ENCODE results near the gene CFAP74. TPM values are rescaled to one million over a fixed set of nuclear protein-coding genes. Genes with fewer than 3 reads are reported as not detected.

The CFAP74 gene
- total RNA-seq, 1 experiment from 2014 or later, result not detected

GRCh38 chr1:1903224-1903623, 100.4 kb downstream of the CFAP74 start:
- no peak for DNase-seq (ENCODE audit: low spot score)
- ChIA-PET POLR2A (ENCODE audit: low non-redundant PET) (no interaction called here), CTCF (no interaction called here)
- Histone ChIP-seq H3K4me1 (ENCODE audit: insufficient read depth, low read length, poor library complexity, severe bottlenecking) (peaks cover 5% of the 10 kb centered on the region), H3K4me3 (ENCODE audit: low read depth, low read length, poor library complexity, severe bottlenecking) (no peak overlapping the region), H3K27me3 (replicated peaks; ENCODE audit: insufficient read depth, low read depth, low read length, poor library complexity) (no peaks in the 10 kb centered on the region), H3K36me3 (ENCODE audit: insufficient read depth, low read length, poor library complexity, severe bottlenecking) (no peaks in the 10 kb centered on the region), H3K27ac (ENCODE audit: low read depth, low read length, poor library complexity, severe bottlenecking) (no peak overlapping the region), H3K9me3 (ENCODE audit: low read depth, low read length, poor library complexity, severe bottlenecking) (no peaks in the 10 kb centered on the region)
- BruUV-seq (replicated peaks), result no TSS peak
- TF ChIP-seq CTCF (conservative IDR thresholded peaks at IDR 0.05; ENCODE audit: low read depth, low read length) (no peak), EZH2 (IDR thresholded peaks at IDR 0.05; ENCODE audit: borderline replicate concordance, low read depth, low read length, poor library complexity, severe bottlenecking) (no peak)
- intact Hi-C loops (cut with micrococcal nuclease; ENCODE audit: unreplicated experiment), result no loop called here

GRCh38 chr1:1901641-1902294, 101.8 kb downstream of the CFAP74 start:
- no peaks in the 10 kb centered on the region for H3K9me3 ChIP-seq (ENCODE audit: low read depth, low read length, poor library complexity, severe bottlenecking)
- intact Hi-C loops (cut with micrococcal nuclease; ENCODE audit: unreplicated experiment), result no loop called here
- no TSS peak for BruUV-seq (replicated peaks)

GRCh38 chr1:1900883-1901640, 102.5 kb downstream of the CFAP74 start:
- intact Hi-C loops (cut with micrococcal nuclease; ENCODE audit: unreplicated experiment), result no loop called here
- DNase-seq (ENCODE audit: low spot score), result no peak
- POLR2A ChIA-PET (ENCODE audit: low non-redundant PET), result interaction anchor here (0.7 kb wide), 1 partner anchor 25 kb away, joined by 6 read pairs; no protein-coding TSS in a partner anchor
- H3K4me3 ChIP-seq (ENCODE audit: low read depth, low read length, poor library complexity, severe bottlenecking), result no peak overlapping the region
- no peaks in the 10 kb centered on the region for H3K9me3 ChIP-seq (ENCODE audit: low read depth, low read length, poor library complexity, severe bottlenecking)
- H3K27me3 ChIP-seq (replicated peaks; ENCODE audit: insufficient read depth, low read depth, low read length, poor library complexity), result no peaks in the 10 kb centered on the region
- CTCF ChIA-PET, result no interaction called here
- no peak for TF ChIP-seq CTCF (conservative IDR thresholded peaks at IDR 0.05; ENCODE audit: low read depth, low read length)
- TF ChIP-seq EZH2 (IDR thresholded peaks at IDR 0.05; ENCODE audit: borderline replicate concordance, low read depth, low read length, poor library complexity, severe bottlenecking), result no peak
- BruUV-seq (replicated peaks), result no TSS peak
- no peaks in the 10 kb centered on the region for H3K36me3 ChIP-seq (ENCODE audit: insufficient read depth, low read length, poor library complexity, severe bottlenecking)
- H3K27ac ChIP-seq (ENCODE audit: low read depth, low read length, poor library complexity, severe bottlenecking), result no peak overlapping the region
- H3K4me1 ChIP-seq (ENCODE audit: insufficient read depth, low read length, poor library complexity, severe bottlenecking), result peaks cover 3% of the 10 kb centered on the region

More at GRCh38 chr1:1901641-1902294, 101.8 kb downstream of the CFAP74 start:
- ChIA-PET POLR2A (ENCODE audit: low non-redundant PET) (interaction anchor here (0.7 kb wide), 1 partner anchor 26 kb away, joined by 6 read pairs; no protein-coding TSS in a partner anchor), CTCF (no interaction called here)
- no peak for TF ChIP-seq EZH2 (IDR thresholded peaks at IDR 0.05; ENCODE audit: borderline replicate concordance, low read depth, low read length, poor library complexity, severe bottlenecking)
- TF ChIP-seq CTCF (conservative IDR thresholded peaks at IDR 0.05; ENCODE audit: low read depth, low read length), result no peak
- no peak overlapping the region for H3K27ac ChIP-seq (ENCODE audit: low read depth, low read length, poor library complexity, severe bottlenecking)
- H3K27me3 ChIP-seq (replicated peaks; ENCODE audit: insufficient read depth, low read depth, low read length, poor library complexity), result no peaks in the 10 kb centered on the region
- H3K4me3 ChIP-seq (ENCODE audit: low read depth, low read length, poor library complexity, severe bottlenecking), result no peak overlapping the region
- peaks cover 3% of the 10 kb centered on the region for H3K4me1 ChIP-seq (ENCODE audit: insufficient read depth, low read length, poor library complexity, severe bottlenecking)
- H3K36me3 ChIP-seq (ENCODE audit: insufficient read depth, low read length, poor library complexity, severe bottlenecking), result no peaks in the 10 kb centered on the region
- no peak for DNase-seq (ENCODE audit: low spot score)
